Measurements from ENCODE around the gene PSME3.

DNA sequence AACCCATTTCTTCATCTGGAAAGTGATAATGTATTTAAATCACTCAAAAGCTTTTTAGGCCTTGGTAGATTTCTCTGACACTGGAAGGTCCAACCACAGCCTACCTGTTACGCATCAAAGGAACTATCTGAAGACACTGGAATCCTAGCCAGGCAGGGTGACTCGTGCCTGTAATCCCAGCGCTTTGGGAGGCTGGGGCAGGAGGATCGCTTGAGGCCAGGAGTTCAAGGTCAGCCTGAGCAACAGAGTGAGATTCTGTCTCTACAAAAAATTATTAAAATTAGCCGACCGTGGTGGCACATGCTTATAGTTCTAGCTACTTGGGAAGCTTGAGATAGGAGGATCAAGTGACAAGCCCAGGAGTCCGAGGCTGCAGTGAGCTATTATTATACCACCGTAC lies 49.0 kb downstream of the PSME3 start:
- TF ChIP-seq POLR2A (IDR thresholded peaks at IDR 0.05; ENCODE audit: low read length) (no peak), GATA1 (IDR thresholded peaks at IDR 0.05; ENCODE audit: low read depth, low read length) (no peak)
